ENCODE results near the gene TSC22D2.

DNA sequence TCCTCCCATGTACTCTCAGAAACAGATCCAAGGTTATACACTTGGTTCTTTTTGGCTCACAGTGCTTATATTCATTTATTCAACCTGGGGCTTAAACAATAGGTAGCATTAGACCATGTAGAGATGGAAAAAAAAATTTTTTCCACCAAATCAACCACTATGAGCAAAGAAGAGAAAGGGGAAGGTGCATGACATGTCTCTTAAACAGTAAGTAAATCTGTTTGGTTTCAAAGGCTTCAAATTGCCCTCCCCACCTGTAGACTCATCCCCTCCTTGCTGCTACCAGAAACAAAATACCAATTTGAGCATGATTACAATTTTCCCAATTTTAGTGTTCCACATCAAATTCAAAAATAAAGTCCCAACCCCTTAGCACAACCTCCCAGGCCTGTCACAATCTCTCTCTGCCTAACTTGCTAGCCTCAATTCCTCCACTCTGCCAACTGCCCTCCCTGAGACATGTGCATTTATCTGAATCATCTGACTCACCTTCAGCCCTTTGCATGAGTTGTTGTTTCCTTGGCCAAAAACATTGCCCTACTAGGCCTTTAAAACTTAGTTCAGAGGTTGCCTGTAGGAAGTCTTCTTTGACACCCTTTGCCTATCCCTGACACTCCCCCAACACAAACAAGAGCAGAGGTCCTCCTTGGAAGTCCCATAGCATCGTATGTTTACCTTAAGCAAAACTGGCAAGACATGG lies 30.3 kb upstream of the TSC22D2 start:
- TF ChIP-seq, protein P1, sequence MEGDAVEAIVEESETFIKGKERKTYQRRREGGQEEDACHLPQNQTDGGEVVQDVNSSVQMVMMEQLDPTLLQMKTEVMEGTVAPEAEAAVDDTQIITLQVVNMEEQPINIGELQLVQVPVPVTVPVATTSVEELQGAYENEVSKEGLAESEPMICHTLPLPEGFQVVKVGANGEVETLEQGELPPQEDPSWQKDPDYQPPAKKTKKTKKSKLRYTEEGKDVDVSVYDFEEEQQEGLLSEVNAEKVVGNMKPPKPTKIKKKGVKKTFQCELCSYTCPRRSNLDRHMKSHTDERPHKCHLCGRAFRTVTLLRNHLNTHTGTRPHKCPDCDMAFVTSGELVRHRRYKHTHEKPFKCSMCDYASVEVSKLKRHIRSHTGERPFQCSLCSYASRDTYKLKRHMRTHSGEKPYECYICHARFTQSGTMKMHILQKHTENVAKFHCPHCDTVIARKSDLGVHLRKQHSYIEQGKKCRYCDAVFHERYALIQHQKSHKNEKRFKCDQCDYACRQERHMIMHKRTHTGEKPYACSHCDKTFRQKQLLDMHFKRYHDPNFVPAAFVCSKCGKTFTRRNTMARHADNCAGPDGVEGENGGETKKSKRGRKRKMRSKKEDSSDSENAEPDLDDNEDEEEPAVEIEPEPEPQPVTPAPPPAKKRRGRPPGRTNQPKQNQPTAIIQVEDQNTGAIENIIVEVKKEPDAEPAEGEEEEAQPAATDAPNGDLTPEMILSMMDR (IDR thresholded peaks at IDR 0.05) = no peak
- no peak for TF ChIP-seq POLR2A (IDR thresholded peaks at IDR 0.05)
